Left lung (tissue), 10 donors: ENCODE results near the gene FAM120B. TPM values are rescaled to one million over a fixed set of nuclear protein-coding genes. Genes with fewer than 3 reads are reported as not detected.

ENCODE experiments used
- ATAC-seq: fragments of 200-7000 bp; cut with Tn5 transposase; one replicate; pipeline ENCODE4 v1.9.1; 2020; ENCODE audit warnings: moderate library complexity
- DNase-seq, 4 donors: peaks; one replicate each; pipeline ENCODE4 v3.0.0-alpha.2; 2013 to 2020
- H3K27ac ChIP-seq, 2 donors: fragments of 200-600 bp; sonication (generic) in 1 of 2; one replicate each; pipeline versions ENCODE4 v1.5.0 to v1.8.0; 2020 to 2021
- H3K27me3 ChIP-seq, 2 donors: fragments of 200-600 bp; sonication (generic) in 1 of 2; one replicate each; pipeline versions ENCODE4 v1.5.0 to v1.8.0; 2020 to 2021
- H3K36me3 ChIP-seq, 2 donors: fragments of 200-600 bp; sonication (generic) in 1 of 2; one replicate each; pipeline versions ENCODE4 v1.5.0 to v1.8.0; 2020 to 2021
- H3K4me1 ChIP-seq, 2 donors: fragments of 200-600 bp; one replicate each; pipeline ENCODE4 v1.8.0; 2021
- H3K4me3 ChIP-seq, 2 donors: fragments of 200-600 bp; sonication (generic) in 1 of 2; one replicate each; pipeline versions ENCODE4 v1.5.0 to v1.8.0; 2020 to 2021; ENCODE audit warnings: mild to moderate bottlenecking in 1 of 2
- H3K9me3 ChIP-seq, 2 donors: fragments of 200-600 bp; sonication (generic) in 1 of 2; one replicate each; pipeline versions ENCODE4 v1.5.0 to v1.8.0; 2020 to 2021
- intact Hi-C, 2 donors: fragments of 100-400 bp; cut with DNase I; formaldehyde crosslinking; loops; one replicate each; pipeline versions ENCODE4 v1.11.2 to v1.14.2; 2022
- polyA plus RNA-seq, 6 donors: library from polyadenylated mRNA; unstranded; fragments of 120-200 nt; gene quantifications; one replicate each; pipeline ENCODE4 v1.2.1, GENCODE V29; 2013; ENCODE audit not compliant: insufficient read length in 6 of 6
- total RNA-seq, 2 donors: library from RNA; stranded (reverse); fragmentation: NEBNext Ultra II Directional; extraction: Animal tissue kit (Norgen Biotek cat#: 25700); gene quantifications; one replicate each; pipeline ENCODE4 v1.2.1, GENCODE V29; 2021
- TF ChIP-seq, protein P1 (sequence below), 2 donors: fragments of 200-600 bp; sonication (generic) in 1 of 2; IDR thresholded peaks; one replicate each; pipeline versions ENCODE4 v1.5.0 to v1.8.0; 2021; ENCODE audit warnings: antibody characterized with exemption in 2 of 2
- donor health status: DM: no; HTN: yes; CAD: no.
- donor health status: DM: no; HTN: no; CAD: no.

Gene FAM120B
- total and polyA plus RNA-seq, 8 donors, result 26.6 to 37.7 (median 35.5) TPM

DNA sequence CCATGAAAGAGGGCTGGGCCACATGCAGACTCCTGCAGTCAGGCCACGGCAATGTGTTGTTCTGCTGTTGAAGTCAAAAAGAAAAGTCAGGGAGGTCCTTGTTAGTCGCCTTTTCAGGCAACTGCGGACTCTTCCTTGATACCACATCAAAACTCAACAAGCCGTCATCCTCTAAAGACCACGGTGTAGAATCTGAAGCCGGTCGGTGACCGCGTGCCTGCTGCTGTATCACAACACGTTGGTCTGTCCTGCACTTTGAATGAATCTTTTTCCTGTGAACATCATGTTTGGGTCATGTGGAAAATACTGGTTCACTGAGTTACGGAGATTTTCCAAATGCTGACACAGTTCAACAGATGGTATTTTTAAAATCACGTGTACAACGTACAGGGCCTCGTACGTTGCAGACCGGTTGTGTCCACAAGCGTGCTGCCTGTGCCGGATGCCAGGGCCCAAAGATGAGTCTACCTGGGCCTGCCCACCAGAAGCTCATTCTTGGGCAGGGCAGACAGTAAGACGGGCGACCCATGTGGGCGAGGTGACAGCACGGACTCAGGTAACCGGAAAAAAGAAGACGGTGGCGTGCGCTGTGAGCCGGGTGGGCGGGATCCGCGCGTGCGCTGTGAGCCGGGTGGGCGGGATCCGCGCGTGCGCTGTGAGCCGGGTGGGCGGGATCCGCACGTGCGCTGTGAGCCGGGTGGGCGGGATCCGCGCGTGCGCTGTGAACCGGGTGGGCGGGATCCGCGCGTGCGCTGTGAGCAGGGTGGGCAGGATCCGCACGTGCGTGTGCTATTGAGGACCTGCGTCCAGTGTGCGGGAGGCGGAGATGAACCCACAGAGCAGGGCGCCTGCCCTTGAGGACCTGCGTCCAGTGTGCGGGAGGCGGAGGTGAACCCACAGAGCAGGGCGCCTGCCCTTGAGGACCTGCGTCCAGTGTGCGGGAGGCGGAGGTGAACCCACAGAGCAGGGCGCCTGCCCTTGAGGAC lies 114.5 kb downstream of the FAM120B start:
- Histone ChIP-seq H3K27ac (no peak overlapping the region), H3K4me3 (no peak overlapping the region), H3K4me1 (no peaks in the 10 kb centered on the region), H3K27me3 (peaks cover 0 to 25% of the 10 kb centered on the region in 2 donors), H3K36me3 (no peaks in the 10 kb centered on the region), H3K9me3 (no peaks in the 10 kb centered on the region)
- TF ChIP-seq, protein P1, sequence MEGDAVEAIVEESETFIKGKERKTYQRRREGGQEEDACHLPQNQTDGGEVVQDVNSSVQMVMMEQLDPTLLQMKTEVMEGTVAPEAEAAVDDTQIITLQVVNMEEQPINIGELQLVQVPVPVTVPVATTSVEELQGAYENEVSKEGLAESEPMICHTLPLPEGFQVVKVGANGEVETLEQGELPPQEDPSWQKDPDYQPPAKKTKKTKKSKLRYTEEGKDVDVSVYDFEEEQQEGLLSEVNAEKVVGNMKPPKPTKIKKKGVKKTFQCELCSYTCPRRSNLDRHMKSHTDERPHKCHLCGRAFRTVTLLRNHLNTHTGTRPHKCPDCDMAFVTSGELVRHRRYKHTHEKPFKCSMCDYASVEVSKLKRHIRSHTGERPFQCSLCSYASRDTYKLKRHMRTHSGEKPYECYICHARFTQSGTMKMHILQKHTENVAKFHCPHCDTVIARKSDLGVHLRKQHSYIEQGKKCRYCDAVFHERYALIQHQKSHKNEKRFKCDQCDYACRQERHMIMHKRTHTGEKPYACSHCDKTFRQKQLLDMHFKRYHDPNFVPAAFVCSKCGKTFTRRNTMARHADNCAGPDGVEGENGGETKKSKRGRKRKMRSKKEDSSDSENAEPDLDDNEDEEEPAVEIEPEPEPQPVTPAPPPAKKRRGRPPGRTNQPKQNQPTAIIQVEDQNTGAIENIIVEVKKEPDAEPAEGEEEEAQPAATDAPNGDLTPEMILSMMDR (IDR thresholded peaks at IDR 0.05), result no peak
- DNase-seq (peak in 1 of 4 donors; percentile 36), ATAC-seq (no peak)
- intact Hi-C loops, result no loop called here

DNA sequence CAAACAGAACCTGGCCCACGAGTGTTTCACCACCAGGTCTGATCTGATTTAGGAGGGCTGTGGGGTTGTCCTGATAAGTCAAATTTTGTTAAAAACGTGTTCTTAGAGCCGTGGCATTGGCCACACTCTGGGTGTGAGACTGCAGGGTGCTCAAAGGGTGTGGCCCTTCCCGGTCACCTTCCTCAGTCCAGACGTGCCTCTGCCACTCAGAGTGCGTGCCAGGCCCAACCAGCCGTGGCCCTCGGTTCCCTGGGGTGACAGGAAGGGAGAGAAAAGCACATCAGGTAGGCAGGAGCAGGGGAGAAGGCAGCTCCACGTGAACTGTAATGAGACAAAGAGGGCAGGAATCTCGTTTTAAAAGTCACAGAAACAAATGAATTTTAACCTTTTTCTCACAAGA lies 115.4 kb downstream of the FAM120B start:
- TF ChIP-seq, protein P1 (IDR thresholded peaks at IDR 0.05), result no peak
- Histone ChIP-seq H3K4me3 (no peak overlapping the region), H3K4me1 (no peaks in the 10 kb centered on the region), H3K27me3 (peaks cover 0 to 25% of the 10 kb centered on the region in 2 donors), H3K27ac (no peak overlapping the region), H3K9me3 (no peaks in the 10 kb centered on the region), H3K36me3 (no peaks in the 10 kb centered on the region)
- no peak for ATAC-seq
- intact Hi-C loops, result no loop called here
- peak in 1 of 4 donors; percentile 39 for DNase-seq

DNA sequence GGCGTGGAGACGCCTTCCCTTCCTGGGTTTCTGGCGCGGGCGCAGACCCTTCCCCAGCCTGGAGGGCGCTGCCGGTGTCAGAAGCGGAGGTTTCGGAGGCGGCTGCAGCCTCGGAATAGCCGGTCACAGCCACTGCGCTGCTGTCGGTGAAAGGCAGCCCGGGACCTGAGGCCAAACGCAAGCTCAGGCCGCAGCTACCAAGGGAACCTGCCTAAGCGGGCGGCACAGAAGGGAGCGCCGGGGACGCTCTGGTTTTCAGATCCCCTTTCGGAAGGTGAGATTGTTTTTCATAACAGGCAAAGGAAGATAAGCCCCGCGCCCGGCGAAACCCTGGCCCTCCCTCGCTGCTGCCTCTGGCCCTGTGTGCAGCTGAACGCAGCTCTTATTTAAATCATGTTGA lies 116.5 kb downstream of the FAM120B start:
- peaks cover 0 to 25% of the 10 kb centered on the region in 2 donors for H3K27me3 ChIP-seq
- DNase-seq, result peak in 1 of 4 donors; percentile 68
- TF ChIP-seq, protein P1 (IDR thresholded peaks at IDR 0.05), result no peak
- intact Hi-C loops, result no loop called here
- no peaks in the 10 kb centered on the region for H3K4me1 ChIP-seq
- no peaks in the 10 kb centered on the region for H3K9me3 ChIP-seq
- H3K36me3 ChIP-seq, result no peaks in the 10 kb centered on the region
- H3K4me3 ChIP-seq, result no peak overlapping the region
- no peak for ATAC-seq
- H3K27ac ChIP-seq, result no peak overlapping the region

DNA sequence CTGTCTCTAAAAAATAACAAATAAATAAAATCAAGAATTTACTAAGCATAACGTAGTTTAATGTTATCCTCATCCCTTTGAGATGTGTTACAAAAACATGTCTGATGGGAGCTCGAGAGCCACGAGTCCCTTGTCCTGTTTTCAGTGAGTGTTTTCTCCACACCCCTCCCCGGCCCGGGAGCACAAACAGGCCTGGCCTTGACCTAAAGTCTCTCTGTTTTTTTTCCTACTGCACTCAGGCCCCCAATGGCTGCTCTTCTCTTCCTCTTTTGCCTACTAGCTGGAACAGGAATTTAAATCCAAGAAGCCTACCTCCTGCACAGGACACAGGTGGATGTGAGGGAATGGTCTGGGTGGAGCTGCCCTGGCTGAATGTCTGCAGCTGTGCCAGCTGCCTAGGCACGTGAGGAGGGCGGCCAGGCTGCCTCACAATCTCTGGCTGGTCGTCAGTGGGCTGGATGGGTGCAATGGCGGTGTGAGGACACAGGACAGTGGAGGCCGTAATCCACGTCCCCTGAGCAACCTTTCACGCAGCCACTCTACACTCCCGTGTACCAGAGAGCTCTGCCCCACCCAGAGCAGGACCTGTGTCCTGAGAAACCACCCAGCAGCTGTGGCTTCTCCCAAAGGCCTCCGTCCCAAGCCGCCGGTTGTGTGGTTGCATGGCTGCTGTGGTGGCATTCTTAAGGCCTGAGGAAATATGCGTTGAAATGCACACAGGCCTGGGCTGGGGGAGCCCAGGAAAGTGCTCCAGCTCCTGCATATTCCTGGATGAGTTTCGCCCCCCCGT lies 117.5 kb downstream of the FAM120B start:
- intact Hi-C loops, result no loop called here
- H3K9me3 ChIP-seq, result no peaks in the 10 kb centered on the region
- no peak overlapping the region for H3K27ac ChIP-seq

More for the DNA sequence above, 117.5 kb downstream of the FAM120B start:
- H3K27me3 ChIP-seq, result peaks cover 0 to 25% of the 10 kb centered on the region in 2 donors
- ATAC-seq (no peak), DNase-seq (peak in 1 of 4 donors; percentile 51)
- TF ChIP-seq, protein P1 (IDR thresholded peaks at IDR 0.05), result no peak
- no peaks in the 10 kb centered on the region for H3K4me1 ChIP-seq
- no peak overlapping the region for H3K4me3 ChIP-seq
- H3K36me3 ChIP-seq, result no peaks in the 10 kb centered on the region
